Lung (tissue), 12 donors: ENCODE data around the gene VWC2L. TPM values are rescaled to one million over a fixed set of nuclear protein-coding genes. Genes with fewer than 3 reads are reported as not detected.

ENCODE experiments used
- ATAC-seq: fragments of 200-7000 bp; cut with Tn5 transposase; one replicate; pipeline ENCODE4 v1.9.1; 2020; ENCODE audit warnings: moderate number of reproducible peaks; ENCODE audit not compliant: insufficient read depth, low FRiP score
- DNase-seq, 3 donors: peaks; one replicate each; pipeline ENCODE4 v3.0.0-alpha.2; 2013 to 2017
- H3K27ac ChIP-seq, 2 donors: one replicate each; pipeline ENCODE4 v1.5.1; 2013; ENCODE audit warnings: mild to moderate bottlenecking in 2 of 2, moderate library complexity in 2 of 2, control low read depth in 1 of 2, inconsistent platforms in 1 of 2, low read depth in 1 of 2, low read length in 1 of 2
- H3K27me3 ChIP-seq, 3 donors: one replicate each; pipeline ENCODE4 v1.5.1; 2013; ENCODE audit warnings: low read length in 2 of 3; ENCODE audit not compliant: control insufficient read depth in 3 of 3, insufficient read depth in 3 of 3
- H3K36me3 ChIP-seq, 4 donors: one replicate each; pipeline ENCODE4 v1.5.1; 2013; ENCODE audit warnings: low read length in 4 of 4, mild to moderate bottlenecking in 1 of 4, moderate library complexity in 1 of 4; ENCODE audit not compliant: control insufficient read depth in 4 of 4, insufficient read depth in 4 of 4
- H3K4me1 ChIP-seq, 5 donors: one replicate each; pipeline ENCODE4 v1.5.1; 2013; ENCODE audit warnings: low read length in 5 of 5, mild to moderate bottlenecking in 2 of 5, moderate library complexity in 1 of 5; ENCODE audit not compliant: control insufficient read depth in 5 of 5, insufficient read depth in 5 of 5
- H3K4me3 ChIP-seq: one replicate; pipeline ENCODE4 v1.5.1; 2013; ENCODE audit warnings: mild to moderate bottlenecking, control low read depth, moderate library complexity
- H3K9ac ChIP-seq, 2 donors: one replicate each; pipeline ENCODE4 v1.5.1; 2013; ENCODE audit warnings: low read length in 2 of 2, control low read depth in 1 of 2; ENCODE audit not compliant: insufficient read depth in 1 of 2
- H3K9me3 ChIP-seq, 4 donors: one replicate each; pipeline ENCODE4 v1.5.1; 2013; ENCODE audit warnings: low read length in 3 of 4, mild to moderate bottlenecking in 1 of 4, moderate library complexity in 1 of 4; ENCODE audit not compliant: control insufficient read depth in 4 of 4, insufficient read depth in 3 of 4
- WGBS, 2 donors: extraction: QIAGEN DNeasy Blood & Tissue Kit; methylation state at CpG; one replicate each; pipeline ENCODE4 v1.1.7; 2013; 5-methylcytosine and 5-hydroxymethylcytosine counted together
- polyA plus RNA-seq, 2 donors: library from polyadenylated mRNA; stranded (reverse); fragments of 200-250 nt; gene quantifications; one replicate each; pipeline ENCODE4 v1.2.1, GENCODE V29; 2013
- total RNA-seq, 2 donors: library from RNA; depleted of rRNA in 1 of 2; stranded (reverse); fragments of >200 nt in 1 of 2; gene quantifications; one replicate each; pipeline ENCODE4 v1.2.1, GENCODE V29; 2014 to 2021
- TF ChIP-seq, protein P1 (sequence below): IDR thresholded peaks from 2 replicates; pipeline ENCODE4 v1.5.1; 2012; ENCODE audit warnings: mild to moderate bottlenecking; ENCODE audit errors: control extremely low read depth, extremely low read depth
- donor health status: control.
- donor health status: control.
- donor health status: Bipolar disorder and iron deficiency.
- donor health status: healthy.
- donor health status: DM: yes; HTN: yes; CAD: no.

The VWC2L gene
- total and polyA plus RNA-seq, 4 donors: 0.01 to 0.57 (median 0.14) TPM

DNA sequence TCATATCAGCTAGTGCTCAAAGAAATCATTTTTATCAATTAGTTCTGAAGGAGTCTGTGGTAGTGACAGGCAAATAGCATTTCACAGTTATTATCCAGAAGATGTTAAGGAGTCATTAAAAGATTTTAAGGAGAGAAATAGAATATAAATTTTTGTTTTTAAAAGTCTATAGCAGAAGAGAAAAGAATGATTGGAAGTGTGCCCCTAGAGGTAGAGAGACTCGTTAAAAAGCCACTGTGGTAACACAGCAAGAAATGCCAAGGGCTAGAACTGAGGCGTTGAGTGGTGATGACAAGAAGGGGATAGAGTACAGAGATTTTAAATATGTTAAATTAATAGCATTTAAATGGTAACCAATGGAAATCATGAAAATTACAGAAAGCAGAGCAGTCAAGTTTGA lies 78.3 kb downstream of the VWC2L start:
- Histone ChIP-seq H3K4me3 (no peak overlapping the region), H3K9ac (no peak overlapping the region), H3K27ac (peak overlapping the region in 1 of 2 donors; percentile 38), H3K36me3 (no peaks in the 10 kb centered on the region), H3K4me1 (peaks cover 0 to 10% (median 0%) of the 10 kb centered on the region in 5 donors), H3K9me3 (peaks cover 0 to 2% (median 0%) of the 10 kb centered on the region in 4 donors), H3K27me3 (no peaks in the 10 kb centered on the region)
- DNase-seq (no peak), ATAC-seq (no peak)
- WGBS, 2 donors: 81 to 85% methylated on average over 2 of the region's 2 CpGs
- TF ChIP-seq, protein P1, sequence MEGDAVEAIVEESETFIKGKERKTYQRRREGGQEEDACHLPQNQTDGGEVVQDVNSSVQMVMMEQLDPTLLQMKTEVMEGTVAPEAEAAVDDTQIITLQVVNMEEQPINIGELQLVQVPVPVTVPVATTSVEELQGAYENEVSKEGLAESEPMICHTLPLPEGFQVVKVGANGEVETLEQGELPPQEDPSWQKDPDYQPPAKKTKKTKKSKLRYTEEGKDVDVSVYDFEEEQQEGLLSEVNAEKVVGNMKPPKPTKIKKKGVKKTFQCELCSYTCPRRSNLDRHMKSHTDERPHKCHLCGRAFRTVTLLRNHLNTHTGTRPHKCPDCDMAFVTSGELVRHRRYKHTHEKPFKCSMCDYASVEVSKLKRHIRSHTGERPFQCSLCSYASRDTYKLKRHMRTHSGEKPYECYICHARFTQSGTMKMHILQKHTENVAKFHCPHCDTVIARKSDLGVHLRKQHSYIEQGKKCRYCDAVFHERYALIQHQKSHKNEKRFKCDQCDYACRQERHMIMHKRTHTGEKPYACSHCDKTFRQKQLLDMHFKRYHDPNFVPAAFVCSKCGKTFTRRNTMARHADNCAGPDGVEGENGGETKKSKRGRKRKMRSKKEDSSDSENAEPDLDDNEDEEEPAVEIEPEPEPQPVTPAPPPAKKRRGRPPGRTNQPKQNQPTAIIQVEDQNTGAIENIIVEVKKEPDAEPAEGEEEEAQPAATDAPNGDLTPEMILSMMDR: no peak

DNA sequence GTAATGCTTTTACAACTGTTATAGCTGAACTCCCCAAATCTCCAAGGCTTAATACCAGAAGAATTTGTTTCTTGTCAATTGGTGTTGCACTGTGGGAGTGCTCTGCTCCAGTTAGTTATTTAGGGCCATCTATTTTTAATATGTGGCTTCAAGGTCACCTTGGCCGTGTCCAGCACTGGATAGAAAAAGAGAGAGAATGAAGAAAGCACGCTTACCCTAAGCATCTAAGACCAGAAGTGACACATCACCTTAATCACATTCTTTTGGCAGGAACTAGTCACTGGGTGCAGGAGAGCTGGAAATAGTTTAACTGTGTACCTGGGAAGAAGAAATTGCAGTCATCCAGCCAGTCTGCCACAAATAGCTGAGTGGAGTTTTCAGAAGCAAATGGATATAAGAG lies 78.8 kb downstream of the VWC2L start:
- DNase-seq (no peak), ATAC-seq (no peak)
- Histone ChIP-seq H3K9ac (no peak overlapping the region), H3K4me3 (no peak overlapping the region), H3K36me3 (no peaks in the 10 kb centered on the region), H3K27ac (peak overlapping the region in 1 of 2 donors; percentile 38), H3K4me1 (peaks cover 0 to 10% (median 0%) of the 10 kb centered on the region in 5 donors), H3K27me3 (no peaks in the 10 kb centered on the region), H3K9me3 (peaks cover 0 to 2% (median 0%) of the 10 kb centered on the region in 4 donors)
- TF ChIP-seq, protein P1: no peak
- 69 to 77% methylated on average over 2 of the region's 2 CpGs for WGBS, 2 donors

DNA sequence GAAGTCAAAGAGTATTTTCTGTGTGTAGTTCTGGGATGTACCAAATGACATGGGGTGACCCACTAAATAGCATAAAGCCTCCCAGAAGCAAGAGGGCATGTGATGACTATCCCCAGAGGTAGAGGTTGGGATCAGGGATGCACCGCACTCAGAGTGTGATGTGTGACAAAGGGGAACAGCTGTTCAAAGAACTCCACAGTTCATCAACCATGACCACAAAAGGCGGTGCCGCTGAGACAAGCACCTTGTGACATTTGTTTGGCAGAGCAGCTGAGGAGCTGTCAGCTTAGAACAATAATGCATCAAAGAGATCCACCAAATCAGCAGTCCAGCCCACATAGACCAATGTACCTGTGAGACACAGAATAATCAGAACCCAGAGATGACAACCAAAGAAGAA lies 81.3 kb downstream of the VWC2L start:
- H3K27ac ChIP-seq: no peak overlapping the region
- H3K27me3 ChIP-seq: no peaks in the 10 kb centered on the region
- 75% methylated on average over 3 of the region's 3 CpGs for WGBS, 2 donors
- TF ChIP-seq, protein P1: no peak
- no peak overlapping the region for H3K9ac ChIP-seq
- no peaks in the 10 kb centered on the region for H3K36me3 ChIP-seq
- H3K4me3 ChIP-seq: no peak overlapping the region
- DNase-seq: no peak
- peaks cover 0 to 2% (median 0%) of the 10 kb centered on the region in 4 donors for H3K9me3 ChIP-seq
- peaks cover 0 to 10% (median 0%) of the 10 kb centered on the region in 5 donors for H3K4me1 ChIP-seq
- ATAC-seq: no peak

DNA sequence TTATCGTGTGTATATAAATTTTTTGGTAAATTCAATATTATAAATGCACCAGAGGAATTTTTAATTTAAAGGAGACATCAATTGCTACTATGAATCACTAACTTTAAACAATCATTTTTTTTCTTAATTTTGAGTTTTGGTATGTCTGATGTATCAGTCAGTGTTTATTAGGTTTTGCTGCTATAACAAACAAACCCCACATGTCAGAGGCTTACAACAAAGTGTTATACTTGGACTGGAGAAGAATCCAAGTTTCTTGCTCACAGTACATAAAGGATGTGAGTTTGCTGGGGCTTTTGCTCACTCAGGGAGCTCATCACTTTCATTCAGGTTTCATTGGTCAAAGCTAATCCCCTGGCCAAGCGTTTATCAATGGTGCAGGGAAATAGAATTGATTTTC lies 81.8 kb downstream of the VWC2L start:
- Histone ChIP-seq H3K4me3 (no peak overlapping the region), H3K9ac (no peak overlapping the region), H3K27ac (no peak overlapping the region), H3K27me3 (no peaks in the 10 kb centered on the region), H3K9me3 (peaks cover 0 to 2% (median 0%) of the 10 kb centered on the region in 4 donors), H3K4me1 (peaks cover 0 to 10% (median 0%) of the 10 kb centered on the region in 5 donors), H3K36me3 (no peaks in the 10 kb centered on the region)
- ATAC-seq (no peak), DNase-seq (no peak)
- TF ChIP-seq, protein P1: no peak
- WGBS, 2 donors: 88 to 95% methylated on average over 2 of the region's 2 CpGs
